ENCODE data around the gene PFN1.

Gene PFN1

DNA sequence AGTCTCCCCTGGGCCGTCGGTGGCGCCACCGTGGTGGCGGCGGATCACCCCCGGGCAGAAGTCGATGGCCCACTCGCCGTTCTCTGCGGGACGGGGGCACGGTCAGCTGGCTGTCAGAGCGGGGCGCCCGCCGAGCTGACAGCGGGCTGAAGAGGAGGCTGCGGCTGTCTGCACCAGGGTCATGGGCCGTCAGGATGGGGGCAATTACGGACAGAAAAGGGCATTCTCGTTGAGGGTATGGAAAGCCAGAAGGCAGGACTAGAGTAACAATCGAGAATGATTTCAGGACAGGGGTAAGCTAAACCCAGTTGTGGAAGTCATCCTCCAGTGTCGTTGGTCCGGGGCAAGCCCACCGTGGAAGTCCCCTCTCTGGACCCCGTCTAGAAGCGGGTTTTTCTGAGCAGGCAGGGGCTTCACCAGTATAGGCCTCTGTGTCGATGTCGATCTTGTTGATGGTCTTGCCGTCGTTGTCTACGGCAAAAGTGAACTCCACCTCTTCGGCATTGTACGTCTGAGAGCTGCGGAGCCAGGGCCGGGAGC is 47.2 kb downstream of the PFN1 start:
- Histone ChIP-seq H3K36me3 (replicated peaks; ENCODE audit: insufficient read depth, low read length) (no peaks in the 10 kb centered on the region), H3K9me3 (replicated peaks; ENCODE audit: insufficient read depth, low read length) (no peaks in the 10 kb centered on the region), H3K4me1 (ENCODE audit: low read length) (peaks cover 12% of the 10 kb centered on the region), H3F3A (ENCODE audit: insufficient read depth, low read length) (peaks cover 11% of the 10 kb centered on the region), H3K9me2 (replicated peaks; ENCODE audit: insufficient read depth, low read length) (no peaks in the 10 kb centered on the region), H3K4me2 (ENCODE audit: low read depth, low read length) (no peak overlapping the region), H3K27ac (ENCODE audit: low read length) (no peak overlapping the region), H3K9ac (ENCODE audit: low read length) (no peak overlapping the region), H3K79me2 (ENCODE audit: low read length) (no peaks in the 10 kb centered on the region), H3K4me3 (ENCODE audit: low read length) (no peak overlapping the region), H3K27me3 (replicated peaks; ENCODE audit: insufficient read depth, low read length) (no peaks in the 10 kb centered on the region), H2AFZ (ENCODE audit: low read length) (no peak overlapping the region), H4K20me1 (ENCODE audit: insufficient read depth, low read length) (no peaks in the 10 kb centered on the region)
- no peak for DNase-seq
- TF ChIP-seq EZH2 (optimal IDR thresholded peaks at IDR 0.05; ENCODE audit: low read depth, low read length) (no peak), EZH2phosphoT487 (IDR thresholded peaks at IDR 0.05; ENCODE audit: low read length) (no peak)
- TF ChIP-seq, protein P1, sequence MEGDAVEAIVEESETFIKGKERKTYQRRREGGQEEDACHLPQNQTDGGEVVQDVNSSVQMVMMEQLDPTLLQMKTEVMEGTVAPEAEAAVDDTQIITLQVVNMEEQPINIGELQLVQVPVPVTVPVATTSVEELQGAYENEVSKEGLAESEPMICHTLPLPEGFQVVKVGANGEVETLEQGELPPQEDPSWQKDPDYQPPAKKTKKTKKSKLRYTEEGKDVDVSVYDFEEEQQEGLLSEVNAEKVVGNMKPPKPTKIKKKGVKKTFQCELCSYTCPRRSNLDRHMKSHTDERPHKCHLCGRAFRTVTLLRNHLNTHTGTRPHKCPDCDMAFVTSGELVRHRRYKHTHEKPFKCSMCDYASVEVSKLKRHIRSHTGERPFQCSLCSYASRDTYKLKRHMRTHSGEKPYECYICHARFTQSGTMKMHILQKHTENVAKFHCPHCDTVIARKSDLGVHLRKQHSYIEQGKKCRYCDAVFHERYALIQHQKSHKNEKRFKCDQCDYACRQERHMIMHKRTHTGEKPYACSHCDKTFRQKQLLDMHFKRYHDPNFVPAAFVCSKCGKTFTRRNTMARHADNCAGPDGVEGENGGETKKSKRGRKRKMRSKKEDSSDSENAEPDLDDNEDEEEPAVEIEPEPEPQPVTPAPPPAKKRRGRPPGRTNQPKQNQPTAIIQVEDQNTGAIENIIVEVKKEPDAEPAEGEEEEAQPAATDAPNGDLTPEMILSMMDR (IDR thresholded peaks at IDR 0.05; ENCODE audit: low read length) = no peak

DNA sequence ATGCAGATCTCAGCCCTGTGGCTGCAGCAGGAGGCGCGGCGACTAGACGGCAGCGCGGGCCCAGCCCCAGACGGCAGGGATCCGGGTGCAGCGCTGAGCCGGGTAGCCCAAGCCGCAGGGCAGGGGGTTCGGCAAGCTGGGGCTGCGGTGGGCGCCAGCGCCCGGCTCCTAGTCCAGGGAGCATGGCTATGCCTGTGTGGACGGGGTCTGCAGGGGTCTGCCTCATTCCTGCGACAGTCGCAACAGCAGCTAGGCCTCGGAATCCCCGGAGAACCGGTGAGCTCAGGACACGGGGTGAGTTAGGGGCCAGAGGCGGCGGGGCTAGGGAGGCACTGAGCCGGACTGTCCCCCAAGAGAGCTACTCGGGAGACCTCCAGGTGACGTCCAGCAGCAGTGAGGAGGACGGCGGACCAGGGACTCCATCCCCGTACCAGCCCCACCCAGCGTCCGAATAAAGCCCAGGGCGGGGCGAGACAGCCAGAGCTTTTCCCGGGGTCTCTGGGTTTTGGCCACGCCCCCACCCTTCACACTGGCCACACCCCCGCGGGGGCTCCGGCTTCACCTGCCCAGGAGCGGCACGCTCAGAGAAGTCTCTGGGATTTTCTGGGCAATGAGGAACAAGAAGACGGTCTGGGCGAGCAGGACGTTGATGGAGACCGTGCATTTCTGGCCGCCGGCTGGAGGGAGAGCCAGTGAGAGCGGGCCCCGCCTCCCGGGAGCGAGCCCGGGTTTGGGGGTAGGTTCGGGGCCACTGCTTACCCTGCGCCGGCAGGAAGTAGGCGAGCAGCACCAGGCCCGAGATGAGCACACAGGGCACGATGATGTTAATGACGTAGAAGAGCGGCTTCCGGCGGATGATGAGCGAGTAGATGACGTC is 47.9 kb downstream of the PFN1 start:
- Histone ChIP-seq H3K27ac (ENCODE audit: low read length) (no peak overlapping the region), H3K4me3 (ENCODE audit: low read length) (no peak overlapping the region)

DNA sequence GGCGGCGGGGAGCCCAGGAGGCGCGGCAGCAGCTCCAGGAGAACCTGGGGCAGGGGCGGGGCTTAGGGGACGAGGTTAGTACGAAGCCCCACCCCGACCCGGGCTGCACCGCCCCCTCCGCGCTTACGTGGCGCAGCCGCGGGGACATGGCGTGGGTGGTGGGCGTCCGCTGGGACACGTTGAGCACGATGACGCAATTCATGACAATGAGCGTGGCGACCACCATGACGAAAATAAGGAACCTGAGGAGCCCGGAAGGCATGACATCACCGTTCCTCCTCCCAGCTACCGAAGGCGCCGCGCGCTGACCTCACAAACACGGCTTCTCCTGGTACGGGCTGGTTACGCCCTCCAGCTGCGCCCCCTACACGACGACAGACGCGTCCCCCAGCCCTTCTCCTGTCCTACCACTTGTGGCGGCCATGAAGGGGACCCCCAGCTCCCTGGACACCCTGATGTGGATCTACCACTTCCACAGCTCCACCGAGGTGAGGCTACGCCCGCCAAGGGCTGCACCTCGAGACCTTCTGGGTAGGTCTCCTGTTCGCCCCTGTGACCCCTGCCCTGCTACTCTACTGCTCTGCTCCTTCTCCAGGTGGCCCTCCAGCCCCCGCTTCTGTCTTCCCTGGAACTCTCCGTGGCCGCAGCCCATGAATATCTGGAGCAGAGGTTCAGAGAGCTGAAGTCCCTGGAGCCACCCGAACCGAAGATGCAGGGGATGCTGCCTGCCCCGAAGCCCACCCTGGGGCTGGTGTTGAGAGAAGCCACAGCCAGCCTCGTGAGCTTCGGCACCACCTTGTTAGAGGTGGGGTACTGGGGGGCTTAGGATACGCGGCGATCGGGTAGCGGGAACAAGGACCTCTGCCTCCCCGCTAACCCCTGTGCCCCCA is 48.7 kb downstream of the PFN1 start, which contains the start of gene C17orf107:
TSS of gene C17orf107 (plus strand) at position 196 of the 890 bp plus-strand sequence. CDS start at position 423, 227 bp downstream.
- no peaks in the 10 kb centered on the region for H3K79me2 ChIP-seq (ENCODE audit: low read length)
- no peak within 1 kb of the TSS for H3K27ac ChIP-seq (ENCODE audit: low read length)
- H2AFZ ChIP-seq (ENCODE audit: low read length) = no peak within 1 kb of the TSS
- no peak within 1 kb of the TSS for H3K9ac ChIP-seq (ENCODE audit: low read length)
- DNase-seq = peak; percentile 12
- H3K27me3 ChIP-seq (replicated peaks; ENCODE audit: insufficient read depth, low read length) = no peaks in the 10 kb centered on the region
- no peaks in the 10 kb centered on the region for H3K9me2 ChIP-seq (replicated peaks; ENCODE audit: insufficient read depth, low read length)
- H3F3A ChIP-seq (ENCODE audit: insufficient read depth, low read length) = peaks cover 11% of the 10 kb centered on the region
- no peaks in the 10 kb centered on the region for H3K36me3 ChIP-seq (replicated peaks; ENCODE audit: insufficient read depth, low read length)
- TF ChIP-seq, protein P1 (IDR thresholded peaks at IDR 0.05; ENCODE audit: low read length) = no peak
- no peak for TF ChIP-seq EZH2 (optimal IDR thresholded peaks at IDR 0.05; ENCODE audit: low read depth, low read length)
- TF ChIP-seq EZH2phosphoT487 (IDR thresholded peaks at IDR 0.05; ENCODE audit: low read length) = no peak
- no peaks in the 10 kb centered on the region for H4K20me1 ChIP-seq (ENCODE audit: insufficient read depth, low read length)
- H3K4me3 ChIP-seq (ENCODE audit: low read length) = no peak within 1 kb of the TSS
- H3K9me3 ChIP-seq (replicated peaks; ENCODE audit: insufficient read depth, low read length) = no peaks in the 10 kb centered on the region
- H3K4me2 ChIP-seq (ENCODE audit: low read depth, low read length) = peak within 1 kb of the TSS; percentile 39; the same call in 1 of the 2 replicates
- peaks cover 12% of the 10 kb centered on the region for H3K4me1 ChIP-seq (ENCODE audit: low read length)

More for the DNA sequence above, 47.9 kb downstream of the PFN1 start:
- H3K9me2 ChIP-seq (replicated peaks; ENCODE audit: insufficient read depth, low read length) = no peaks in the 10 kb centered on the region
- H4K20me1 ChIP-seq (ENCODE audit: insufficient read depth, low read length) = no peaks in the 10 kb centered on the region
- H3K9ac ChIP-seq (ENCODE audit: low read length) = no peak overlapping the region
- TF ChIP-seq EZH2 (optimal IDR thresholded peaks at IDR 0.05; ENCODE audit: low read depth, low read length) = no peak
- TF ChIP-seq EZH2phosphoT487 (IDR thresholded peaks at IDR 0.05; ENCODE audit: low read length) = no peak
- TF ChIP-seq, protein P1 (IDR thresholded peaks at IDR 0.05; ENCODE audit: low read length) = no peak
- H2AFZ ChIP-seq (ENCODE audit: low read length) = no peak overlapping the region
- H3K79me2 ChIP-seq (ENCODE audit: low read length) = no peaks in the 10 kb centered on the region
- no peaks in the 10 kb centered on the region for H3K9me3 ChIP-seq (replicated peaks; ENCODE audit: insufficient read depth, low read length)
- H3K36me3 ChIP-seq (replicated peaks; ENCODE audit: insufficient read depth, low read length) = no peaks in the 10 kb centered on the region
- no peak for DNase-seq
- H3K4me1 ChIP-seq (ENCODE audit: low read length) = peaks cover 12% of the 10 kb centered on the region
- no peak overlapping the region for H3K4me2 ChIP-seq (ENCODE audit: low read depth, low read length)
- H3F3A ChIP-seq (ENCODE audit: insufficient read depth, low read length) = peaks cover 11% of the 10 kb centered on the region
- no peaks in the 10 kb centered on the region for H3K27me3 ChIP-seq (replicated peaks; ENCODE audit: insufficient read depth, low read length)

All from MM.1S (cell line).